ENCODE data around the gene PLEKHG2. TPM values are rescaled to one million over a fixed set of nuclear protein-coding genes. Genes with fewer than 3 reads are reported as not detected.
A peak's percentile ranks its signal among the peaks of the same experiment; 100 is the strongest.

PLEKHG2 gene
- polyA plus RNA-seq, 12 donors: 26.4 to 86.4 (median 47.0) TPM; not detected in 1

DNA sequence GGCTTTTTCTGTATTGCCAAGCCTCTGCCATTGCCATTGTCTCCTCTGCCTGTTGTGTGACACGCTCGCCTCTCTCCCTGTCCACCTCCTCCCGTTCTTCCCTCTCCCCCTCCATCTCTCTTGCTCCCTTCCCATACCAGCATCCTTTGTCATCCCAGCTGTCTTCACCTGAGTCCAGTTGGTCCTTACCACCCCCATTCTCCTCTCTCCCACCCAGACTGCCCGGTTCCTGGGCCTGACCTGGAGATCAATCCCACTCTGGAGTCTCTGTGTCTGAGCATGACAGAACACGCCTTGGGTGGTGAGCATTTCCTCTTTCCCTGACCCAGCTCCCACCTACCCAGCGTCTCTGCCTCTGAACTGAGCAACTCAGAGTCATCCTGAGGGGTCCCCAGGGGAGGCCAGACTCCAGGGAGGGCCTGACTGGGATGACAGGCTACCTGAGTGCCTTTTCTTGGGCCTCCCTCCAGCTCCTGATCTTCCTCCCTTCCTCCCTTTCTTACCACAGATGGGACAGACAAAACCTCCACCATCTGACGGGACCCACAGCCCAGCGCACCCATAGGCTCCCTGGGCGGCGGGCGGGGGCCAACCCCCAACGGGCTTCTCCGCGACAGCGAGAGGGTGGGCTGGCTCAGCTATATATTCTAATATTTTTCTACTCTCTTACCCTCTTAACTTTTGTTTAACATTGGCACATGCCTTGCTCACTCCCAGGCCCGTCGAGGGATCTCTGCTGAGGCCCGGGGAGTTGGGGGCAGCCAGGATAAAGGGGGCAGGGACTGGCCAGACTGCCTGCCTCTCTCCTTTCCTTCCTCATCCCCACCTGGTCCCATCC, 29.3 kb upstream of the PLEKHG2 start:
- DNase-seq: no peak

DNA sequence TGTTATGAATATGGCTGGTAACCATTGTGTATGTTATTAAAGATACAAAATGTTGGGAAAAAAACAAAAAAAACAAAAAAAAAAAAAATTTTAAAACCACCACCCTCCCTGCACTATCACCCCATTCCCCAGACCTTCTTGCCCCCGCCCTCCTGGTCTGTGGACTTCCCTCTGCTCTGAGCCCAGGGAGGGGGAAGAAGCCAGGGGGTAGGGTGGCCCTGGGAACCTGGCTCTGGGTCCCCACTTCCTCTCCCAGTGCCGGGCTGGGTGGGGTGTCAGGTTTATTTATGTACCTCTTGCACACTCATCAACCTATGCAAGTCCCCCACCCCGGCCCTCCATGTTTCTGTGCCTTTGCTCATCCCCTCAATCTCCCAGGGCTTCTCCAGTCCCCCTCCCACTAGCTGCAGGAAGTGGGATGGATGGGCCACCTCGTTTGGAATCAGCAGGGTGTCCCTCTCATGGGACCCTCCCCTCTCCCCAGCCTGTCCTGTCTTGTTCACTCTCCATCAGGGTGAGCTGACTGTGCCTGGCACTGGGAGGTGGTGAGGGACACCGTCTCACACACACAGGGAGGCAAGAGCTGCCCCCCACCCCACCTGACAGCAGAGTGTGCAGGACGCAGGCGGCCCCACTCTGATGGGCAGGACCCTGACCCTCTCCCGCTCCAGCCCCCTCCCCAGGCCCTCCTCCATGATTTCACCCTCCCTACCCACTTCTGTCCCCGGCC, 27.5 kb upstream of the PLEKHG2 start:
- DNase-seq: no peak

DNA sequence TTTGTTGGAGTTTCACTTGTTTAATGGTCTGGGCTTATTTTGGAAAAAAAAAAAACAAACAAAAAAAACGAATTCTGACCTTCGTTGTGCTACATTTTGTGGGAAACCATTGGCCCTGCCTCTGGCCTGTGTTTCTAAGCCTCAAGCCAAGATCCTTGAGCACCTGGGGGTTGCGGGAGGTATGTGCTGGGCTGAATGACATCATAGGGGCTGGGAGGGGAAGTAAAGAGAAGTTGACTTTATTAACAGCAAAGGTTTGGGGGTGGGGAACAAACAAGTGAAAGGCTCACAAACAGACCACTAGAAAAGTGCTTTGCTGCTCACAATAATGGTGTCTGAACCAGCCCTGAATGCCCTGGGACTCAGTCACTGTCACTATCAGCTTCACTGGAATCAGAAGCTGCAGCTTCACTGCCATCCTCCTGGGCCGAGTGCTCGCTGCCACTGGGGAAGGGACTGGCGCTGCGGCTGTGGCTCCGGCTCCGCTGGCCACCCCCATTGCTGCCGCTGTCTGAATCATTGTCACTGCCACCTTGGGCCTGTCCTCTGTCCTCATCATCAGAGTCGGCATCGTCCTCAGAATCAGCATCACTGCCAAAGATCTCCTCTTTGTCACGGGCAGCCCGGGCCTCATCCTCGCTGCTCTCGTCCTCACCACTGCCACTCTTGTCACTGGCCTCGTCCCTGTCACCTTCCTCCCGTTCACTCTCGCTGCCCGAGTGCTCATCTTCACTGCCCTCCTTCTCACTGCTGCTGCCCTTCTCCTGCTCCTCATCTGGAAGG, 26.6 kb upstream of the PLEKHG2 start:
- no peak for DNase-seq

DNA sequence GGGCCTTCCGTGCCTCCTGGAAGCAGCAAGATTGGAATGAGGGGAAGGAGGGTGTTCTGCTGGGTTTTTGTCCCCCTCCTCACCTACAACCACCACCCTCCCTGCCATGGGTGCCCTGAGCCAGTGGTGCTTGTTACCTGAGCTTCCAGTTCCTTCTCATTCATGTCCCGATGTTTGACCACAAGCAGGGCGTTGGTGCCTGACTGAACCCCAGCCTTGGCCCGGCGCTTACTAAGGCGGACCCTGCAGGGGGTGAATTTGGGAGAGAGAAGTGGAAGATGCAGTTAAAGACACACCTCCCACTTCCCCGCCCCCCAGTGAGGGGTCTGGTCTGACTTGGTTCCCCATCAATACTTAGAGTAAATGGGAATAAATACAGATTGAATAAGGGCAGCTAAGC, 25.9 kb upstream of the PLEKHG2 start:
- DNase-seq: no peak

DNA sequence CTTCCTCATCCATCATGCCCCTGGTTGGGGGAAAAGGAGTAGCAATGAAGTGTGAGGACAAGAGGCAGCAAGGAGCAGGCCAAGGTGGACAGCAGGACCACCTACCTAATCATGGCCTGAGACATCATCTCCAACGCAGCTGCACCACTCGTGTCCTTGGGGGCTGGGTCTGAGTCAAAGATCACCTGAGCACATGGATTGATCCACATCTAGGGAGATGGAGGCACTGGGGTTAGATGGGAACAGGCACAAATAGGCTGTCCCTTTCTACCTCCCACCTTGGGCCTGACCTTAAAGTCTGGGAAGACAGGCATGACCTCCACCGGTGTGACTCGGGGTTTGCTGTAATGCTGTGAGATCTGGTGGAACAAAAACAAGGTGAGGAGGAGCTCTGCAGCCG, 23.8 kb upstream of the PLEKHG2 start:
- no peak for DNase-seq

DNA sequence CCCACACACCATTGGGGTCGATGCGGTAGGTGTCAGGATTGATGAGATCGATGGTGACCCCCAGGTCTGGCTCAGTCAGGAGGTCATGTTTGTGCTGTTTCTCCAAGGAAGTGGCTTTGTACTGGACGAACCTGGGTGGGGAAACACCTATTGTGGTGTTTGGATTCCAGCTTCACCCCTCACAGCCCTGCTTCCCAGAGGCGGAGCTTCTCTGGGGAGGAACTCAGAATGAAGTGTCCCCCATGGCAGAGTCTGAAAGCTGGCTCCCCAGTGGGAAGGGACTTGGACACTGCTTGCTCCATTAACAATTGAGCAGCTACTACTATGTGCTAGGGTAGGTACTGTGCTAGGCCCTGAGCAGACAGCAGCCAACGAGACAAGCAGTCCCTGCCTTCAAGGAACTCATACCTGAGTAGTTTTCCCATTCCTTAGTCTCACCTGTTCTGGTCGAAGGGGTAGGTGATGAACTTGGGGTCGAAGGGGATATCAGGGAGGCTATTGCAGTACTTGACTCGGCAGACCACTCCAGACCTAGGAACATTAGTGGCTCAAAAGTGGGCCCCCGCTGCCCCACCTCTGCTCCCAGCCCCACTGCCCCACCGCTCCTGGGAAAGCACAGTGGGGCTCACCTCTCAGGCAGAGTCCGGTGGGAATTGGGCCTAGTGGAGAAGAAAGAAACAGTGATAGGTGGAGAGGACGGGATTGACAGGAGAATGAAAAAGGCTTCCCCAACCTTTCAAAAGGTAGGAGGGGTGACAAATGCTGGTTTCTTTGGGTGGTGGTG, 22.6 kb upstream of the PLEKHG2 start:
- DNase-seq: no peak

DNA sequence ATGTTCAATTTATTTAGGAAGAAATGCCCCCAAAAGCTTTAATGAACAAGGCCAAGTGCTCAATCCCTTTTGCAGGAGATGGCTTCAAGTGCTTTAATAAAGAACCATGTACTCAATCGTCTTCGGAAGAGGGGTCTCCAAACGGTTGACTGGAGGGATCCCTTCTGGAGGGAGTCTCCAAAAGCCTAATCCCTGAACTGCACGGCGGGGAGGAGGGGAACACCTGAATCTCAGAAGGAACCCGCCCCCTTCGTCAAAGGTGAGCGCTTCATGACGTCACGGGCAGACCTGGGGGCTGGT, 22.1 kb upstream of the PLEKHG2 start:
- DNase-seq: no peak

DNA sequence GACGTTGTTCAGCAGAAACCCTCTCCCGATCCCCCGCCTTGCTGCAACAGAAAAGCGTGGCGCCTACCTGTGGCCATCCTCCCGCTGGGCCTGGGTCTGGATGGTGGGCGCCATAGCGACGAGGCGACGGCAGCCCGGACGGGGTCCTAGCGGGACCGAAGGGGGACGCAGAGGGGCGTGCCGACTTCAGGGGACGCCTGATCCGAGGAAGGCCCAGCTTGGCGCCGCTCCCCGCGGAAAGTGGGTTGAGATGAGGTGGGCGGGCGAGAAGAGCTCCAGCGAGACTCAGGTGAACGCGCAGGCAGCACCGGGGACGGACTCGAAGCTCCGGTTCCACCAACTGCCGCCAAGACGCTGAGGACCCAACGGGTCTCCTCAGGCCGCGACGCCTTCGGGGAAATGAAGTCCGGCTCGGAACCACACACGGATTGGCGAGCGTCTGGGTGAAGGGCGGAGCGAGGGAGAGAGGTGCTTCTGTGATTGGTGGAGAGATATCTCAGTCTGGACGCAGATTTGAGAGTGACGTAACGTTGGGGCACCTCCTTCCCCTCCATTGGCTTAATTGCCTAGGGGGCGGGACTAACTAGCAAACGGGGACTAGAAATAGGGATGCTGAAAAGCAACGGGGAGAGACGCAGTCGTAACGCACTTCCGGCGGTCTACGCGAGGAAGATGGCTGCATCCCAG, 21.6 kb upstream of the PLEKHG2 start, which contains the start of the genes MED29 and PAF1:
Gene MED29, plus strand, starts transcription at position 628 of the 687 bp plus-strand sequence. Its CDS starts 45 bp downstream, at position 673.
Gene PAF1, minus strand, starts transcription at position 356 of the 687 bp plus-strand sequence. Its CDS starts 242 bp downstream, at position 114.
- DNase-seq: peak; percentile 100

DNA sequence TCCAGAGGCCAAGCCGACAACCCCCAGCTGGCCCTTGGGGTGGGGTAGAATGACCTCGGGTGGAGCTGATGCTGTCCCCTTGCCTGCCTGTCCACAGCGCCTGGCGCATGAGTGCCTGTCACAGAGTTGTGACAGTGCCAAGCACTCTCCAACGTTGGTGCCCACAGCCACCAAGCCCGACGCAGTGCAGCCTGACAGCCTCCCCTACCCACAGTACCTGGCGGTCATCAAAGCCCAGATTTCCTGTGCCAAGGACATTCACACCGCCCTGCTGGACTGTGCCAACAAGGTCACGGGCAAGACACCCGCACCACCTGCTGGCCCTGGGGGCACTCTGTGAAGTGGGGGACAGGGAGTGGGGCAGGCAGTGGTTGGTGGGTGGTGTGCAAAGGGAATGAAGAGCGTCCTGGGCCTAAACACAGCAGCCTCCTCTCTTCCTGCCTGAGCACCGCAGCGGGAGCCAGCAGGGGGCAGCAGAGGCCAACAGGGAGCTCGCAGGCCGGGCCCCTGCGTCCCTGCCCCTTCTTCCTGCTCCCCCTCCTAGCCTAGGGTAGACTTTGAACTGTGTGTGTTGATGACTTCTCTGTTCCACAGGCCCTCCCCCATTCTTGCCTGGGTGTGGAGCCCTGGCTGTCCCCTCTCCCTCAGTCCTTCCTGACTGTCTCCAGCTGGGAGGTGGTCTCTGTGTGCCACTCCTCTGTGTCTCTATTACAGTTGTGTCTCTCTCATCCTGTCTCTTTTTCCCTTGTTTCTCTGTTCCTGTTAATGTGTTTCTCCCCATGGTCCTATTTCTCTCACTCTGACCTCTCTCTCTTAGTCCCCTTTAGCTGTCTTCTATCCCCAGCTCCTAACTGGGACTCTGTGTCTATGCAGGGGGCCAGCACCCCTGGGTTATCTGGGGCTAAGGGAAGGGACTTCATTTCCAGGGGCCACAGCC, 14.8 kb upstream of the PLEKHG2 start:
- peak; percentile 88 for DNase-seq

DNA sequence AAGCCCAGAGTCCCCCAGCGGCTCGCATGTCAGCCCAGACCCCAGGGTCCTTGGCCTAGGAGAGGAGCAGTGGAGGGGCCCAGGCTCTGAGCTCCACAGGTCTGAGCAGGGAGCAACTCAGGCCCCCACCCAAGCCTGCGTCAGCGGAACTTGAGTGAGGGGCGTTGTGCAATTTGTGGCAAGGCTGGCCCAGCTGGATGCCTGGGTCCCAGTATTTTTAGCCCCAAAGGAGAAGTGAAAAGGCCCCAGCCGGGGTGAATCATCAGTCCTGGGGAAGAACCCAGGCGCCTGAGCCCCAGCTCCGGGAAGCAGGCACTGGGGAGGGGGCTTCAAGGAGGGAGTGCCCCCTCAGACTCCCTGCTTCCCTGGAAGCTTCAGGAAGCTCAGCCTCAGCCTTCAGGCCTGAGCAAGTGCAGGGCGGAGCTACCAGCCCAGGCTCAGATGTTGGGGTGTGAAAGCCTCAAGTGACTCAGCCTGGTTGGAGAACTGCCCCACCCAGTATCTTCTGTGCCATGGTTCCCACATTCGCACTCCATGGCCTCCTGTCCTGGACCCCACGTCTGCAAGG, 14.1 kb upstream of the PLEKHG2 start:
- DNase-seq: peak; percentile 37

DNA sequence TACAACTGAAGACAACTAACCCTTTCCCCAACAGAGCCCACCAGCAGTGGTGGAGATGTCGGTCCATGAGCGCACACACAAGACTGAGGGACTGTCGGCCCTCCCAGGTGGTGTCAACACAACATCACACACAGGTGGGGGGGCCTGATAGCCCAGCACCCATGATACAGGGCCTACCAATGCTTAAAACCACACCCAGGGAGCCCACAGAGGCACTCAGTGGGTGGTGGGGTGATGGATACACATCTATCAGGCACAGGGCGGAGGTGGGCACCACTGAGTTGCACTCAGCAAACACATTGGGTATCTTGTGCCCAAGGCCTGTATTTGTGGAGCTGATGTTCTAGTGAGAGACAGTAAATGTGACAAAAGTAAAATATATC, 12.8 kb upstream of the PLEKHG2 start:
- DNase-seq: no peak

DNA sequence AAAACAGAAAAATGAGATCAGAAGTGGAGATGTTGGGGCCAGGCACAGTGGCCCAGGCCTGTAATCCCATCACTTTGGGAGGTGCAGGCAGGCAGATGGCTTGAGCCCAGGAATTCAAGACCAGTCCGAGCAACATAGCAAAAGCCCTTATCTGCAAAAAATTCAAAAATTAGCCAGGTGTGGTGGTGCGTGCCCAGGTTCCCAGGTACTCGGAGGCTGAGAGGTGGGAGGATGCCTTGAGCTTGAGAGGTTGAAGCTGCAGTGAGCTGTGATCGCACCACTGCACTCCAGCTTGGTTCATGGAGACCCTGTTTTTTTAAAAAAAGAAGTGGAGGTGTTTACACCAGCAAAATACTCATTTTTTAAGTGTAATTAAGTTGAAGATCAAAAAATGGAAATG, 12.4 kb upstream of the PLEKHG2 start:
- no peak for DNase-seq

DNA sequence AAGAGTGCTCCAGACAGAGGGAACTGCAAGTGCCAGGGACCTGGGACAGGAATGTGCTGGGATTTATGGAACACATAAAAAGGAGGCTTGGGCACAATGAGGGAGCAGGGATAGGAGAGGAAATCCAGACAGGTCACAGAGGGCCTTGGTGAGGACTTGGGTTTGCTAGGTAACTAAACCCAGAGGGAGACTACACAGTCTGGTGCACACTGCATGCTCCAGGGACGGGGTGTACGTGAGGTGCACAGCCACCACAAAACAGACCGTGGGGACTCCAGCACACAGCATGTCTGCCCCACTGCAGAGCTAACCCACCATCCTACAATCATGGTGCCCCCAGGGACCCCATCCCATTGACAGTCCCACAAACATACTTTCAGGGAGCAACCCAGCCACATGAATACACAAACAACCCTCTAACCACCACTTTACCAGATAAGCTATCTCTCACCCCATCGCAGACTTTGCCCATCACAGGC, 11.4 kb upstream of the PLEKHG2 start:
- DNase-seq: no peak

DNA sequence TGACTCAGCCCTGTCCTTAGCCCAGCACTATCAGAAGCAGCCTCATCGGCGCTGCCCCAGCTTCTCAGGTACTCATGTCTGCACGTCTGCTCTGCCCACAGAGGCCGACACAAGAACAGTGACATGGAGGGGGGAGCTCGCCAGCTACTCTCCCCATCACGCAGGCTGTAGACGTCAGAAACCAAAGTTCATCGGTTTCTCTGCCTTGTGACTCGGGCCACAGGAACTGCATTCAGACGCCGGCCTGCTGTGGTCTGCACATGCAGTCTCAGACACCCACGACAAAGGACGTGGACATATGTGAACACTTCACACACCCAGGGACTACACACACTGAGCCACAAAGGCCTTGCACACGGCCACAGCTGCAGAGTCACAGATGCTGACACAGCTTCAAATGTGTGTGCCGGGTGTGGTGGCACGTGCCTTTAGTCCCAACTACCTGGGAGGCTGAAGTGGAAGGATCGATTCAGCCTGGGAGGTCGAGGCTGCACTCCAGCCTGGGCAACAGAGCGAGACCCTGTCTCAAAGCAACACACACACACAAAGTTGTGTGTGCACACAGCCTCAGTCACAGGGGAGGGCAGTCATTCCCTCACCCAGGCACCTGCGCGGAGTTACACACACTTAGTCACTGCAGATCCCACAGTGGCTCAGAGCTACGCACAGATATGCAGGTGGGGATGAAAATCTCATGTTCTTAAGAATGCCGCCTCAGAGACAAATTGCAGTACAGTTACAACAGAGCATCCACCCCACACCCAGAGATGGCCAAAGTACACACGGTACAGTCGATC, 10.7 kb upstream of the PLEKHG2 start:
- no peak for DNase-seq

DNA sequence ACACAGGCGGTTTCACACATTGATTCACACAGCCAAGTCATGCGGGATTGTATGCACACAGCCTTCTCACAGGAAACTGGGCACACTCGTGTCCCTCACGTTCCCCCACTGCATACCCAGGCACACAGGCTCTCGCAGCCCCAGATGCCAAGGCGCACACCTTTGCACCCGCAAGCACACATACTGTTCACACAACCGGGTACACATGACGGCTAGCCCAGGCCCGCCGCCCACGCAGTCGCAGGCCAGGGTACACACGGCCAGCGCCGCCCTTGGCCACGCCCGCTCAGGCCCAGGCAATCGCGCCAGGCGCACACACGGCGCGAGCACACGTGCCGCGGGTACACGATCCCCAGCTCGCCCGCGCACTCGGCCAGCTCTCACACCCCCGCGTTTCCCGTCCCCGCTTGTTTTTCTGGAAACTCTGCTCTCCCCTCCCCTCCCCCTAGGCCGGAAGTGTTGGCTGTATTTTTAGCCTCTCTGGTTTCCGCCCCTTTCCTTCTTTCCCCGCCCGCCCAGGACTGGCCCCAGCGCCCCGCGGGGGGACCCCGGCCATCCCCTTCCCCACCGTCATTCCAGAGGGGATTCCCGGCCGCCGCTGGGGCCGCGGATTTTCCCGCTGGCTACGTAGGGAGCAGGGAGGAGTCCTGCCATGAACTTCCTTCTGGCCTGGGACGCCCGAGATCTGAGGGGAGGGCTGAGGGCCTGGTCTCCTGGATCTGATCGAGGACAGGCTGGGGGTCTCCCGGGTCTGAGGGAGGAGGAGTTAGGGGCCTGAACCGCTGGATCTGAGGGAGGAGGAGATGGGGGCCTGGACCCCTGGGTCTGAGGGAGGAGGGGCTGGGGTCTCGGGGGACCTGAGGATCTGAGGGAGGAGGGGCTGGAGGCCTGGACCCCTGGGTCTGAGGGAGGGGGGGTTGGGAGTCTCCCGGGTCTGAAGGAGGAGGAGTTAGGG, 9.8 kb upstream of the PLEKHG2 start:
- DNase-seq: peak; percentile 94

DNA sequence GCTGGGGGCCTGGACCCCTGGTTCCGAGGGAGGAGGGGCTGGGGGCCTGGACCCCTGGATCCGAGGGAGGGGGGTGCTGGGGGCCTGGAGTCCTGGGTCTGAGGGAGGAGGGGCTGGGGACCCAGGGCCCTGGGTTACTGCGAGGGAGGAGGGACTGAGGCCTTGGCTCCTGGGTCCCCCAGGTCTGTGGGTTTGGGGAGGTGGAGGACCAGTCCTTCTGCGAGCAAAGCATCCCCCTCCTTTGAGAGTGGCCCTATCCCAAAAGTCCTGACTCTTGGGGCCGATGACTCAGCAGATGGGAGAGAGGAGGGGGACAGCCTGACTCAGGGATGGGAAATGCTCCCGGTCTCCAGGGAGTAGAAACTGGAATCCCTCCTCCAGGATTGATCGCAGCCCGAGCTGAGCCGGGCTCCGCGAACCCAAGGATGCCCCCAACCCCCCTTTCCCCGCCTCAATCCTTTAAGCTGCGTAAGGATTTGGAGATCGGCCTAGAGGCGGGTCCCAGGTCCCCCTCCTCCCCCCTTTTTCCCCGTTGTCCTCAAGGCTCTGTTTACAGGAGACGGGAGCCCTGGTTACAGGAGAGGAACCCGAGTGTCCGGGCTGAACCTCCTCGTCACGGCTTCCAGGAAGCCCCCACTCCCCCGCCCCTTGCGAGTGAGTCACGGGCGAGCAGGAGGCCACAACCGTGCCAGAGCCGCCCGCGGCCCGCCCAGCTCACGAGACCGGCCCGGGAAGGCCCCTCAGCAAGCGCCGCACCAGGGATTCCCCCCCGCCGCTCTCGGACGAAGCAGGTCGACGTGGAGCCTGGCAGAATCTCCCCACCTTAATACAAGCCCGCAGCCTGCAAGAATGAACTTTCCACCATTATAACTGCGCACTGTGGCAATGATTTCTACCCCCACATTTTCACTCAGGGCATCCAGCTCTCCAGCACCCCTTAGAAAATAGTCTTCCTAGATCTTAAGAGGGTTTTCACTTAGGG, 8.8 kb upstream of the PLEKHG2 start:
- peak; percentile 96 for DNase-seq
